HepG2 (cell line): ENCODE results near the gene CDC14A. TPM values are rescaled to one million over a fixed set of nuclear protein-coding genes. Genes with fewer than 3 reads are reported as not detected.
A peak's percentile ranks its signal among the peaks of the same experiment; 100 is the strongest.

Experiments
- ATAC-seq: fragments of 200-7000 bp; cut with Tn5 transposase; 3 replicates; pipeline ENCODE4 v1.9.1; 2020; ENCODE audit warnings: mild to moderate bottlenecking, moderate library complexity
- BruUV-seq: library from RNA; stranded (reverse); fragments of 400-500 nt; replicated peaks from 2 replicates; lab custom pipeline; 2021; lab: Mats Ljungman, UMichigan
- CTCF ChIA-PET: fragments of 300-600 bp; formaldehyde crosslinking; extraction: SDS; loops from one replicate; lab custom pipeline; 2021; ENCODE audit warnings: low total read pairs, inconsistent platforms, low intra/inter-chr PET ratio; lab: Yijun Ruan, JAX
- POLR2A ChIA-PET: fragments of 350-600 bp; sonication (Branson Sonifier 250); formaldehyde crosslinking; loops from one replicate; lab custom pipeline; 2020; ENCODE audit warnings: antibody characterized with exemption, inconsistent platforms; lab: Yijun Ruan, JAX
- DNase-seq: peaks from one replicate; pipeline ENCODE4 v3.0.0-alpha.2; 2015; ENCODE audit warnings: low spot score
- FAIRE-seq: peaks from 3 replicates; lab custom pipeline; 2011; peaks lifted over from hg19 to GRCh38; lab: Jason Lieb, UNC
- H2AFZ ChIP-seq: one replicate; pipeline ENCODE4 v1.6.1; 2011; ENCODE audit warnings: low read length, inconsistent platforms
- H3K27ac ChIP-seq: fragments of 300-600 bp; 3 replicates; pipeline ENCODE4 v1.8.0; 2011; ENCODE audit warnings: mixed run types, mild to moderate bottlenecking, mixed read lengths, low read length, inconsistent platforms; ENCODE audit not compliant: insufficient read depth; ENCODE audit errors: extremely low read length
- H3K27me3 ChIP-seq, 2 experiments: fragments of 200-600 bp in 1 of 2; 2 replicates in 1 of 2; 3 replicates in 1 of 2; pipeline versions ENCODE4 v1.6.0 to v1.8.0; 2011; ENCODE audit warnings: low read length in 2 of 2, mild to moderate bottlenecking in 2 of 2, moderate library complexity in 2 of 2, inconsistent platforms in 1 of 2; ENCODE audit not compliant: insufficient read depth in 2 of 2, control insufficient read depth in 1 of 2
- H3K36me3 ChIP-seq, 2 experiments: fragments of 200-600 bp in 1 of 2; replicated peaks in 1 of 2; 2 replicates in 1 of 2; 3 replicates in 1 of 2; pipeline versions ENCODE4 v1.5.1 to v1.8.0; 2011; ENCODE audit warnings: low read length in 2 of 2, inconsistent platforms in 1 of 2; ENCODE audit not compliant: insufficient read depth in 2 of 2, control insufficient read depth in 1 of 2
- H3K4me1 ChIP-seq: 2 replicates; pipeline ENCODE4 v1.5.1; 2012; ENCODE audit warnings: low read length, inconsistent platforms; ENCODE audit not compliant: insufficient read depth
- H3K4me2 ChIP-seq: 2 replicates; pipeline ENCODE4 v1.6.0; 2011; ENCODE audit warnings: low read depth, low read length, inconsistent platforms
- H3K4me3 ChIP-seq, 3 experiments: fragments of 200-600 bp in 1 of 3; sonication (generic), shearing (Covaris generic) in 1 of 3; replicated peaks in 1 of 3; 2 replicates each; pipeline ENCODE4 v1.5.1; 2011 to 2016; ENCODE audit warnings: low read length in 3 of 3, inconsistent platforms in 2 of 3, low read depth in 2 of 3, mild to moderate bottlenecking in 2 of 3, control low read depth in 1 of 3, mixed read lengths in 1 of 3; ENCODE audit not compliant: insufficient read depth in 1 of 3
- H3K79me2 ChIP-seq: one replicate; pipeline ENCODE4 v1.6.1; 2011; ENCODE audit warnings: low read length, inconsistent platforms; ENCODE audit not compliant: insufficient read depth
- H3K9ac ChIP-seq: 2 replicates; pipeline ENCODE4 v1.6.0; 2011; ENCODE audit warnings: mild to moderate bottlenecking, low read depth, low read length, inconsistent platforms; ENCODE audit not compliant: insufficient read depth
- H3K9me3 ChIP-seq: 2 replicates; pipeline ENCODE4 v1.5.1; 2012; ENCODE audit warnings: mild to moderate bottlenecking, low read length
- H4K20me1 ChIP-seq: 2 replicates; pipeline ENCODE4 v1.6.0; 2011; ENCODE audit warnings: inconsistent platforms, mild to moderate bottlenecking, low read length, moderate library complexity; ENCODE audit not compliant: insufficient read depth
- ARNT2 ChIP-seq: sonication (generic); formaldehyde crosslinking; IDR thresholded peaks from 2 replicates; pipeline ENCODE4 v1.8.0; 2022; ENCODE audit warnings: mild to moderate bottlenecking, low read depth, missing genetic modification reagents, moderate library complexity
- ASH2L ChIP-seq: fragments of 300-600, 200-600 bp; sonication (generic); IDR thresholded peaks from 2 replicates; pipeline ENCODE4 v1.7.0; 2017; ENCODE audit warnings: low read depth, mild to moderate bottlenecking, moderate library complexity, mixed read lengths, low read length; ENCODE audit not compliant: insufficient read length
- CTCF ChIP-seq: sonication (generic); formaldehyde crosslinking; IDR thresholded peaks from 2 replicates; pipeline ENCODE4 v1.5.0; 2020; ENCODE audit warnings: mild to moderate bottlenecking, missing genetic modification reagents, moderate library complexity
- ELF3 ChIP-seq: IDR thresholded peaks from 2 replicates; pipeline ENCODE4 v1.6.1; 2016; ENCODE audit warnings: missing genetic modification reagents, missing compliant biosample characterization
- EP300 ChIP-seq, 3 experiments: sonication (generic) in 1 of 3; formaldehyde crosslinking in 1 of 3; IDR thresholded peaks; 2 replicates each; pipeline versions ENCODE4 v1.5.1 to v1.6.1; 2011 to 2020; ENCODE audit warnings: low read depth in 2 of 3, low read length in 2 of 3, borderline replicate concordance in 1 of 3, improper control_type of control experiment in 1 of 3, mild to moderate bottlenecking in 1 of 3, missing genetic modification reagents in 1 of 3, moderate library complexity in 1 of 3
- HMGXB4 ChIP-seq, 2 experiments: sonication (generic) in 1 of 2; formaldehyde crosslinking in 1 of 2; IDR thresholded peaks; 2 replicates each; pipeline versions ENCODE4 v1.4.0 to v1.6.1; 2018 to 2020; ENCODE audit warnings: missing genetic modification reagents in 2 of 2, borderline replicate concordance in 1 of 2, low read depth in 1 of 2, mild to moderate bottlenecking in 1 of 2, missing biosample characterization in 1 of 2
- MATR3 ChIP-seq: sonication (generic); formaldehyde crosslinking; IDR thresholded peaks from 2 replicates; pipeline ENCODE4 v1.4.0; 2020; ENCODE audit warnings: missing genetic modification reagents
- SMC3 ChIP-seq: IDR thresholded peaks from 2 replicates; pipeline ENCODE4 v1.6.1; 2011; ENCODE audit warnings: low read length, improper control_type of control experiment
- STAG1 ChIP-seq: sonication (generic); formaldehyde crosslinking; IDR thresholded peaks from 2 replicates; pipeline ENCODE4 v1.4.0; 2020; ENCODE audit warnings: missing genetic modification reagents
- WGBS: methylation state at CpG from one replicate; pipeline ENCODE4 v1.1.6; 2017; ENCODE audit warnings: low lambda C conversion rate; 5-methylcytosine and 5-hydroxymethylcytosine counted together
- in situ Hi-C: cut with HindIII; loops from 2 replicates; pipeline ENCODE4 v1.10.0; 2017; ENCODE audit warnings: low pct_unique_long_range_greater_than_20kb; ENCODE audit not compliant: extremely low pct_ligation_motif_present
- intact Hi-C: fragments of 100-400 bp; cut with micrococcal nuclease; formaldehyde crosslinking; loops from one replicate; pipeline ENCODE4 v1.10.0; 2022; ENCODE audit not compliant: unreplicated experiment
- polyA plus RNA-seq, 8 experiments: library from polyadenylated mRNA; depleted of rRNA in 3 of 8; stranded (reverse) in 7 of 8; unstranded in 1 of 8; fragments of >200 nt; fragmentation: Illumina TruSeq in 4 of 8; extraction: Trizol in 4 of 8; gene quantifications; 2 replicates each; pipeline versions ENCODE4 v1.2.1 to v1.2.3, GENCODE V29; 2011 to 2016; ENCODE audit warnings: low read depth in 4 of 8, missing spikeins in 1 of 8, mixed read lengths in 1 of 8; ENCODE audit not compliant: insufficient read depth in 1 of 8
- total RNA-seq, 5 experiments: library from RNA; depleted of rRNA; stranded (reverse); fragments of >200 nt; fragmentation: Illumina TruSeq; extraction: Trizol; gene quantifications; 2 replicates each; pipeline ENCODE4 v1.2.3, GENCODE V29; 2016; ENCODE audit warnings: low read depth in 1 of 5

The CDC14A gene
- total and polyA plus RNA-seq, 2 of the 13 experiments (the other 11 are each of a cell fraction or from before 2014, with no cell fraction given): 2.8 to 4.9 TPM

DNA sequence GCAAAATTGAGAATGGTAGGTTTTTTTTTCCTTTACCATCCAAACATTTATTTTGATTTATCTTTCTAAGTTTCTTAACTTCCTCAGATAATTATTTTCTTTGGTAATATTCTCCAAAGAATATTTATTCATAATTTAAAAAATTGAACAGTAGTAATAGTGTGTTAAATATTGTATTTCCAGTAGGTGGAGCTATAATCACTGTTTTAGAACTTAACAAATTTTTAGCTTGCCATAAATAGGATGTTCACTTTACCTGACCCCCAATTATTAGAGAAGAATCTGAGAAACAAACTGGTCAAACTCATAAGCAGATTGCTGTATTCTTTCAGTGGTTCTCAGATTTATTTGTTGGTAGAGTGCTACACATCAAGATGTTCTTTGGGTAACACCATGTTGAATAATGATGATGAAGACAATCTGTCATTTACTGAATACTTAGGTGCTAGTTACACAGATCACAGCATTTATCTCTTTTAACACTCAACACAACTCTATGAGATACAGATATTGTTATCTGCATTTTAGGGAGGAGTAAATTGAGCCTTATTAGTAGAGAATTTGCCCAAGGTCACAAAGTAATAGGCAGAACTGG, 103.3 kb downstream of the CDC14A start:
- H3K27me3 ChIP-seq: no peaks in the 10 kb centered on the region
- POLR2A ChIA-PET: no interaction called here
- CTCF ChIA-PET: interaction anchor here (1.9 kb wide), 1 partner anchor 413 kb away, joined by 9 read pairs; no protein-coding TSS in a partner anchor
- H3K79me2 ChIP-seq: no peaks in the 10 kb centered on the region
- in situ Hi-C loops: loop anchor here (5.0 to 10.0 kb wide), 3 partner anchors 191 to 641 kb away; partner anchors contain the start of gene RTCA
- peak; percentile 27 for TF ChIP-seq CTCF (CRISPR knock-in tag)
- peak; percentile 16; the same call in 1 of the 2 replicates for TF ChIP-seq SMC3
- no peak for TF ChIP-seq ELF3 (CRISPR knock-in tag)
- TF ChIP-seq STAG1 (CRISPR knock-in tag): peak; percentile 34; the same call in 1 of the 2 replicates
- no peak overlapping the region for H3K4me3 ChIP-seq
- H4K20me1 ChIP-seq: no peaks in the 10 kb centered on the region
- H3K27ac ChIP-seq: no peak overlapping the region
- FAIRE-seq: no peak
- no peak for DNase-seq
- H3K9me3 ChIP-seq: no peaks in the 10 kb centered on the region
- H3K36me3 ChIP-seq: no peaks in the 10 kb centered on the region
- intact Hi-C loops: loop anchor here (5.0 kb wide), 3 partner anchors 103 to 323 kb away; partner anchors contain the start of genes CDC14A, RTCA, SASS6 and TRMT13
- H3K4me1 ChIP-seq: peaks cover 20% of the 10 kb centered on the region
- no peak overlapping the region for H3K4me2 ChIP-seq
- no peak for ATAC-seq
- H2AFZ ChIP-seq: no peak overlapping the region
- no TSS peak for BruUV-seq
- no peak overlapping the region for H3K9ac ChIP-seq

GRCh38 chr1:100456880-100457279, 104.6 kb downstream of the CDC14A start:
- H3K4me3 ChIP-seq: no peak overlapping the region
- CTCF ChIA-PET: no interaction called here
- H3K4me1 ChIP-seq: peaks cover 10% of the 10 kb centered on the region
- H4K20me1 ChIP-seq: no peaks in the 10 kb centered on the region
- POLR2A ChIA-PET: no interaction called here
- no peaks in the 10 kb centered on the region for H3K27me3 ChIP-seq
- ATAC-seq (no peak), FAIRE-seq (no peak), DNase-seq (no peak)
- no TSS peak for BruUV-seq
- H2AFZ ChIP-seq: no peak overlapping the region
- no peaks in the 10 kb centered on the region for H3K9me3 ChIP-seq
- no peak overlapping the region for H3K9ac ChIP-seq
- in situ Hi-C loops (loop anchor here (5.0 to 10.0 kb wide), 3 partner anchors 192 to 642 kb away; partner anchors contain the start of gene RTCA), intact Hi-C loops (loop anchor here (5.0 kb wide), 3 partner anchors 105 to 325 kb away; partner anchors contain the start of genes CDC14A, RTCA, SASS6 and TRMT13)
- H3K36me3 ChIP-seq: no peaks in the 10 kb centered on the region
- no peak overlapping the region for H3K4me2 ChIP-seq
- no peaks in the 10 kb centered on the region for H3K79me2 ChIP-seq
- WGBS: 87% methylated on average over 2 of the region's 2 CpGs
- no peak overlapping the region for H3K27ac ChIP-seq
- TF ChIP-seq EP300 (IDR thresholded peaks at IDR 0.05; ENCODE audit: low read depth in 2 of 2, low read length in 2 of 2) (no peak), EP300 (CRISPR knock-in tag; IDR thresholded peaks at IDR 0.05; ENCODE audit: borderline replicate concordance) (no peak), ARNT2 (CRISPR knock-in tag) (no peak), ASH2L (no peak), MATR3 (CRISPR knock-in tag) (no peak), HMGXB4 (CRISPR knock-in tag; IDR thresholded peaks at IDR 0.05; ENCODE audit: borderline replicate concordance in 1 of 2, low read depth in 1 of 2) (no peak)
